ENCODE data around the gene ATRIP.

The ATRIP gene

GRCh38 chr3:48406443-48407431, 39.8 kb upstream of the ATRIP start:
- CTCF ChIA-PET, result interaction anchor here (1.5 kb wide), 1 partner anchor 29 kb away, joined by 6 read pairs; no protein-coding TSS in a partner anchor
- TF ChIP-seq, protein P1, sequence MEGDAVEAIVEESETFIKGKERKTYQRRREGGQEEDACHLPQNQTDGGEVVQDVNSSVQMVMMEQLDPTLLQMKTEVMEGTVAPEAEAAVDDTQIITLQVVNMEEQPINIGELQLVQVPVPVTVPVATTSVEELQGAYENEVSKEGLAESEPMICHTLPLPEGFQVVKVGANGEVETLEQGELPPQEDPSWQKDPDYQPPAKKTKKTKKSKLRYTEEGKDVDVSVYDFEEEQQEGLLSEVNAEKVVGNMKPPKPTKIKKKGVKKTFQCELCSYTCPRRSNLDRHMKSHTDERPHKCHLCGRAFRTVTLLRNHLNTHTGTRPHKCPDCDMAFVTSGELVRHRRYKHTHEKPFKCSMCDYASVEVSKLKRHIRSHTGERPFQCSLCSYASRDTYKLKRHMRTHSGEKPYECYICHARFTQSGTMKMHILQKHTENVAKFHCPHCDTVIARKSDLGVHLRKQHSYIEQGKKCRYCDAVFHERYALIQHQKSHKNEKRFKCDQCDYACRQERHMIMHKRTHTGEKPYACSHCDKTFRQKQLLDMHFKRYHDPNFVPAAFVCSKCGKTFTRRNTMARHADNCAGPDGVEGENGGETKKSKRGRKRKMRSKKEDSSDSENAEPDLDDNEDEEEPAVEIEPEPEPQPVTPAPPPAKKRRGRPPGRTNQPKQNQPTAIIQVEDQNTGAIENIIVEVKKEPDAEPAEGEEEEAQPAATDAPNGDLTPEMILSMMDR (conservative IDR thresholded peaks at IDR 0.05; ENCODE audit: low read depth), result no peak
- peak overlapping the region; percentile 99 for H3K27ac ChIP-seq
- DNase-seq (ENCODE audit: low spot score), result no peak
- POLR2A ChIA-PET (ENCODE audit: low non-redundant PET), result no interaction called here

DNA sequence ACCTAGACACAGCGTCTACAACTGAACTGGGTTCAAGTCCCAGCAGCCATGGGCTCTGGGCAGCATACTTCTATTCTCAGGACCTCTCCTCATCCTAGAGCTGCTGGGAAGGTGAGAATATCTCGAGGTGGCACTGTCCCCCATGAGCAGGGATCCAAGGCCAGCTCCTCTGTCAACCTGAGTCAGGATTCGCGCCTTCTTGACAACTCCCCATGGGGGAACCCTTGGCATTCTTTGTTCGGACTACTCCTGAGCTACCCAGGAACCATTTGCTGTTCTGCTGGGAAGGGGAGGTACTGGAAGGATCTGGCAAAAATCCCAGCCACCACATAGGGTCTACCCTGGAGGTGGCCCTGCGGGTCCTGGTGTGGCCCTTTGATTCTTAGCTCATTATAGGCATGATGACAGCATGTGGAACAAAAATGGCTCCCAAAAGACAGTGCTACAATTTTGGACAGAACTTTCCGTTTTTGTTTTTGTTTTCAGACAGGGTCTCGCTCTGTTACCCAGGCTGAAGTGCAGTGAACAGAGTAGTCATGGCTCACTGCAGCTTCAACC, 38.9 kb upstream of the ATRIP start:
- ChIA-PET POLR2A (ENCODE audit: low non-redundant PET) (no interaction called here), CTCF (interaction anchor here (1.5 kb wide), 1 partner anchor 28 kb away, joined by 6 read pairs; no protein-coding TSS in a partner anchor)
- no peak for DNase-seq (ENCODE audit: low spot score)
- TF ChIP-seq, protein P1 (conservative IDR thresholded peaks at IDR 0.05; ENCODE audit: low read depth), result no peak
- H3K27ac ChIP-seq, result peak overlapping the region; percentile 99

GRCh38 chr3:48408823-48409281, 37.7 kb upstream of the ATRIP start:
- peak overlapping the region; percentile 99 for H3K27ac ChIP-seq
- TF ChIP-seq, protein P1 (conservative IDR thresholded peaks at IDR 0.05; ENCODE audit: low read depth), result no peak
- POLR2A ChIA-PET (ENCODE audit: low non-redundant PET), result no interaction called here
- CTCF ChIA-PET, result no interaction called here
- DNase-seq (ENCODE audit: low spot score), result no peak

GRCh38 chr3:48409291-48410201, 37.0 kb upstream of the ATRIP start:
- H3K27ac ChIP-seq, result peak overlapping the region; percentile 99
- ChIA-PET POLR2A (ENCODE audit: low non-redundant PET) (no interaction called here), CTCF (interaction anchor here (0.6 to 1.2 kb wide), 2 partner anchors 26 to 149 kb away, joined by 3 to 7 read pairs; no protein-coding TSS in a partner anchor)
- DNase-seq (ENCODE audit: low spot score), result no peak
- TF ChIP-seq, protein P1 (conservative IDR thresholded peaks at IDR 0.05; ENCODE audit: low read depth), result no peak

GRCh38 chr3:48410205-48411040, 36.1 kb upstream of the ATRIP start:
- TF ChIP-seq, protein P1 (conservative IDR thresholded peaks at IDR 0.05; ENCODE audit: low read depth), result no peak
- H3K27ac ChIP-seq, result peak overlapping the region; percentile 99
- ChIA-PET POLR2A (ENCODE audit: low non-redundant PET) (no interaction called here), CTCF (interaction anchor here (1.2 kb wide), 1 partner anchor 25 kb away, joined by 7 read pairs; no protein-coding TSS in a partner anchor)
- DNase-seq (ENCODE audit: low spot score), result no peak
